HG02759 (cell line): ENCODE data around the gene SYNC.
"Not testable (repeated sequence)": the region's sequence is repeated elsewhere in the genome, so short reads cannot be mapped to it uniquely, and the experiment has no call there.

Experiments
- ATAC-seq: cut with Tn5 transposase; IDR thresholded peaks from one replicate; pipeline ENCODE4 v1.9.1; 2021; ENCODE audit warnings: mild to moderate bottlenecking, moderate library complexity; ENCODE audit not compliant: unreplicated experiment

SYNC gene

DNA sequence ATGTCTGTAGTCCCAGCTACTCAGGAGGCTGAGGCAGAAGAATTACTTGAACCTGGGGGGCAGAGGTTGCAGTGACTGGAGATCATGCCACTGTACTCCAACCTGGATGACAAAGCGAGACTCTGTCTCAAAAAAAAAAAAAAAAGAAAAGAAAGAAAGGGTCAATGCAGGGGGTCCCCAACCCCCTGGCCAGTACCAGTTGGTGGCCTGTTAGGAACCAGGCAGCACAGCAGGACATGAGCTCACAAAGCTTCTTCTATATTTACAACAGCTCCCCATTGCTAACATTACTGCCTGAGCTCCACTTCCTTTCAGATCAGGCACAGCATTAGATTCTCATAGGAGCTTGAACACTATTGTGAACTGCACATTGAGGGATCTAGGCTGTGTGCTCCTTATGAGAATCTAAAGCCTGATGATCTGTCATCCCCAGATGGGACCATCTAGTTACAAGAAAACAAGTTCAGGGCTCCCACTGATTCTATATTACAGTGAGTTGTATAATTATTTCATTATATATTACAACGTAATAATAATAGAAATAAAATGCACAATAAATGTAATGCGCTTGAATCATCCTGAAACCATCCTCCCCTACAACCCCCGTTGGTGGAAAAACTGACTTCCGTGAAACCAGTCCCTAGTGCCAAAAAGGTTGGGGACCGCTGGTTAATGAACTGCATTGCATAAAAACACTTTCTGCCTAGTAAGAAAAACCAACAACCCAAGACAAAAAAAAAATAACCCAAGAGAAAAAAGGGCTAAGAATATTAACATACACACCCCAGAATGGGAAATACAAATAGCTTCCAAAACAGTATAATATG, 55.0 kb downstream of the SYNC start:
- ATAC-seq: no peak

DNA sequence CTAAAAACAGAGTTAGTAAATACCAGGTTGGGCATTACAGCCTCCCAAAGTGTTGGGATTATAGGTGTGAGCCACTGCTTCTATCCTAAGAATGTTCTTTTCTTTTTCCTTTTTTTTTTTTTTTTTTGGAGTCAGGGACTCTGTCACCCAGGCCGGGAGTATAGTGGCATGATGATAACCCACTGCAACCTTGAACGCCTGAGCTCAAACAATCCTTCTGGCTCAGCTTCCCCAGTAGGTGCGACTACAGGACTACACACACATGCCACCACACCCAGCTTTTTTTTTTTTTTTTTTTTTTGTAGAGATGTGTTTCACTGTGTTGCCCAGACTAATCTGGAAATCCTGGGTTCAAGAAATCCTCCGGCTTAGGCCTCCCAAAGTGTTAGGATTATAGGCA, 58.1 kb downstream of the SYNC start:
- ATAC-seq: no peak

DNA sequence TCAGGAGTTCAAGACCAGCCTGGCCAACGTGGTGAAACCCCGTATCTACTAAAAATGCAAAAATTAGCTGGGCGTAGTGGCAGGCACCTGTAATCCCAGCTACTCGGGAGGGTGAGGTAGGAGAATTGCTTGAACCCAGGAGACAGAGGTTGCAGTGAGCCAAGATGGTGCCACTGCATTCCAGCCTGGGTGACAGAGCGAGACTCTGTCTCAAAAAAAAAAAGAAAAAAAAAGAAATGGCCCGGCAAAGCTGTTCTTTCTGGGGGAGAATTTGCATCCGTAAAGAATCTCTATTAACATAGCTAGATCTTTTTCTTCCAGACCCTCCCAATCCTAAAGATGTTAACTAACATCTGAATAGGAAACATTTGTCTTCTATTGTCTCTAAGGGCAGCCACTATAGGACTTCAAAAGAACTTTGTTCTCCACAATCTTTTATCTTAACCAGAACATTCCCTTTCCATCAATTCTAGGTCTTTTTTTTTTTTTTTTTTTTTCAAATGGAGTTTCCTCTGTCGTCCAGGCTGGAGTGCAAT, 60.2 kb downstream of the SYNC start:
- ATAC-seq: not testable (repeated sequence)

DNA sequence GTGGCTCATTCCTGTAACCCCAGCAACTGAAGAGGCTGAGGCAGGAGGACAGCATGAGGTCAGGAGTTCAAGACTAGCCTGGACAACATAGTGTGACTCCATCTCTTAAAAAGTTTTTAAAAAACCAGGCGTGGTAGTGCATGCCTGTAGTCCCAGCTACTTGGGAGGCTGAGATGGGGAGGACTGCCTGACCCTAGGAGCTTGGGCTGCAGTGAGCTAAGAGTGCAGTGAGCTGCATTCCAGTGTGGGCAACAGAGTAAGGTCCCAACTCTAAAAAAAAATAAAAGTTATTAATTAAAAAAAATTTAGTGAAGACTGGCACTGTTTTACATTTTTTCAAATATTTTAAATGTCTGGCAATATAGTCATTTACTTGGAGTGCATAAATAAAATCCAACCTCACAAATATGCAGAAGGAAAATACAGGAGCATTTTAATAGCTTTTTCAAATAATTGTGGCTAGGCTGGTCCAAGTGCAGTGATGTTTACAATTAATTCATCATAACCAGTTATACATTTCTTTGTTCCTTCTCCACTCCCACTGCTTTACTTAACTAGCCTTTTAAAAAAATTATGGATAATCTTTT, 63.0 kb downstream of the SYNC start:
- ATAC-seq: no peak

DNA sequence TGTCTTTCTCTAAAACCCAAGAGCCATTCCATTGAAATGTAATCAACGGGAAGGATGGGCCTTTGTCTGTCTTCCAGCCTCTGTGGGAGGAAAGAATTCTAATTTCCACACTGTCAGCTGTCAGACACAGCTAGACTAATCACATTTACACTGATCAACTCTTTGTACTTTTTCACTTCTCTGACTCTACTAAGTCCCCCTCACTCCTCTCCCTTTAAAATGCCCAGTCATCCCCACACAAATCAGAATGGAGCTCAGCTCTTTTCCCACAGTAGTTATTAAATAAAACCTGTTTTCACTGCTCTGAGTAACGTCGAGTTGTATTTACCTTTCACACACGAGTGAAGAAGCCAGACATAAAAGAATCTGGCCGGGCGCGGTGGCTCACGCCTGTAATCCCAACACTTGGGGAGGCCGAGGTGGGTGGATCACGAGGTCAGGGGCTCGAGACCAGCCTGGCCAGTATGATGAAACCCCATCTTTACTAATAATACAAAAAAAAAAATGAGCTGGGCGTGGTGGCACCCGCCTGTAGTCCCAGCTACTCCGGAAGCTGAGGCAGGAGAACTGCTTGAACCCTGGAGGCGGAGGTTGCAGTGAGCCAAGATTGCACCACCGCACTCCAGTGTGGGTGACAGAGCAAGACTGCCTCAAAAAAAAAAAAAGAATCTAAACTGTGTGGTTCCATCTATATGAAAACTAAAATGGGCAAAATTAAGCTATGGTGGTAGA, 65.5 kb downstream of the SYNC start:
- no peak for ATAC-seq

DNA sequence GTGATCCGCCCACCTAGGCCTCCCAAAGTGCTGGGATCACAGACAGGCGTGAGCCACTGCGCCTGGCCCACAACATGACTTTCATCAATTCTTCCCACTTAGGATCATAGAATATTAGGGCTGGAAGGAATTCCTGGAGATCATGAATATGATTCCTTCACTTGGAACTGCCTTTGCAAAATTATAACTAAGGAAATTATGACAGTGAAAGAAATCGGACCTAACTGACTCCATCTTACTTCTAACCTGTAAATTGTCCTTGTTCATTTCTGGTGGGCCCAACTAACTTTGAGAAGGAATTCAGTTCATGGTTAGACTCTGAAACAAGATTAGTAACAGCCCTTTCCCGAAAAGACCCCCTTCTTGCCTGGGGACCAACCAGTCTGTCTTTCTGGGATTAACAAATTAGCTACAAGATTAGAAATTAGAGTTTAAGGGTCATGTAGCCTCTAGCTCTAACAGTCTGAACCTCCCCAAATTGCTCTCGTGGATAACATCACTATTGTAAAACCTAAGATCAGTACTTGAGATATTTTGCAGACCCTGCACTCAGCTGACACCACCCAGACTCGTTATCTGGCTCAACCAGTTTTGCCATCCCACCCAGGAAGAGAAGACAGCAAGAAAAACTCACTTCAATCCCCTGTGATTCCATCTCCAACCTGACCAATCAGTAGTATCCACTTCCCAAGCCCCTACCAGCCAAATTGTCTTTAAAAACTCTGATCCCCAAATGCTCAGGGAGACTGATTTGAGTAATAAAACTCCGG, 66.9 kb downstream of the SYNC start:
- no peak for ATAC-seq

DNA sequence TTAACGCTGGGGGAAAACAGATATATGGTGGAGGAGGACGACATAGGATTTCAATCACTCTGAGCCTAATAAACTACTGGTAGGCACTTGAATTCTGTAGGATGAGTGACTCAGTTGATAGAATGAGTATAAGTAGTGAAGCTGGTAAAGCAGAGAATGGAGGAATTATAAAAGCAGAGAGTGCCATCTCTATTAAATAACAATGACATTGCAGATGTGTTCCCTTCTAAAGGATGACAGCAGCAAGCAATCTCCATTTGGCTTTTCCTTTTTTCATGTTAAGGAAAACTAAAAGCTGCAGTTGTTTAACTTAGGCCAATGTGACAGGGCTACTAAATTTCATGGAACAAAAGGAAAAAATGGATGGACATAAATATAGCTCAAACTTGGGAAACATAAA, 69.7 kb downstream of the SYNC start:
- ATAC-seq: no peak

DNA sequence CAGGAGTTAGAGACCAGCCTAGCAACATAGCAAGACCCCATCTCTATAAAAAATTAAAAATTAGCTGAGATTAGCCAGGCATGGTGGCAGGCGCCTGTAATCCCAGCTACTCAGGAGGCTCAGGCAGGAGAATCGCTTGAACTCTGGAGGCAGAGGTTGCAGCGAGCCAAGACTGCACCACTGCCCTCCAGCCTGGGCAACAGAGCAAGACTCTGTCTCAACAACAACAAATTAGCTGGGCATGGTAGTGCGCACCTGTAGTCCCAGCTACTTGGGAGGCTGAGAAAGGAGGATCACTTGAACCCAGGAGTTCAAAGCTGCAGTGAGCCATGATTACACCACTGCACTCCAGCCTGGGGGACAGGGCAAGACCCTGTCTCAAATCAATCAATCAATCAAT, 72.4 kb downstream of the SYNC start:
- ATAC-seq: not testable (repeated sequence)
